Omental fat pad (tissue), 4 donors: ENCODE results near the gene SLC25A28. TPM values are rescaled to one million over a fixed set of nuclear protein-coding genes. Genes with fewer than 3 reads are reported as not detected.

Experiments used
- ATAC-seq: fragments of 150-250 bp; one replicate; pipeline ENCODE4 v1.9.1; 2016; ENCODE audit warnings: mild to moderate bottlenecking, moderate library complexity; ENCODE audit not compliant: low FRiP score
- DNase-seq: peaks from one replicate; pipeline ENCODE4 v3.0.0-alpha.2; 2019; ENCODE audit warnings: low spot score
- CTCF ChIP-seq, 3 donors: fragments of 450-650 bp; IDR thresholded peaks; one replicate each; pipeline ENCODE4 v1.5.1; 2016 to 2017; ENCODE audit warnings: antibody characterized with exemption in 3 of 3, mild to moderate bottlenecking in 3 of 3, moderate library complexity in 2 of 3
- total RNA-seq, 4 donors: library from RNA; depleted of rRNA; stranded (reverse); fragments of >200 nt; gene quantifications; one replicate each; pipeline ENCODE4 v1.1.0, GENCODE V29; 2016

The SLC25A28 gene
- total RNA-seq = 10 to 100 TPM; 30.2 to 45.4 (median 41.7) TPM

DNA sequence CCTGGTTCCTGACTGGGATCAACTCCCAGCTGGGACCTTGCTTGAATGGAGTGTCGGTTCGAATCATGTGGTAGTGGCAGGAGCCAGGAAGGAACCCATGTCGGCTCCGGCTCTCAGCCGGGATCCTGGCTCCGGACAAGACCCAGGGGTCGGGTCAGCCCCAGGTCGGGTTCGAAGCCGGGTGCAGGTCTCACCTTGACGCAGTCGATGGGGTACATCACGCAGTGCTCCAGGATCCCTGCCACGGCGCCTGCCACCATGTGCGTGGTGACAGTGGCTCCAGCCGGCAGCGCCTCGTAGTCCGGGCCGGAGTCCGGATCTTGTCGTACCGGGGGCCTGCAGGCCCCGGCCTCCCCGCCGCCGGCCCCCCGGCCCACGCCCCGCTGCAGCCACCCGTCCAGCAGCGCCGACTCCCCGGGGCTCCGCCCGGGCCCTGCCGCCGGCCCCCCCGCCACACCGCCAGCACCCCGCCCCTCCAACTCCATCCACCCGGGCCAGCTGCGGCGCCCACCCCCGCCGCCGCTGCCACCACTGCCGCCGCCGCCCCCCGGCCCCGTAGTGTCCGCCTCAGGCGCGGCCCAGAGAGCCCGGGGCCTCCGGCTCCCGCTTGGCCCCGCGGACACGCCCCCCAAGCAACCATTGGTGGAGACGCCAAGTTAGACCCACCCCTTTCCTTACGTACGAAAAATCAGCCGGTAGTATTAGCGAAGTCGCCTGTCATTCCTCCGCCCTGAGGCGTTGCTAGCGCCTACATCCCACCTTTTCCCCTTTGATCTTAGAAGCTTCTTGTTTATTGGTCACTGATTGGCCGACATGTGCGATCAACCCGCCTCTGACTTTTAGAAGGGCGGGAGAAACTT lies at the start of gene SLC25A28:
Gene SLC25A28, minus strand, starts transcription at position 589 of the 860 bp plus-strand sequence. Its CDS starts 104 bp downstream, at position 485.
- ATAC-seq (peak; percentile 91), DNase-seq (peak; percentile 73)
- no peak for TF ChIP-seq CTCF (IDR thresholded peaks at IDR 0.05)

DNA sequence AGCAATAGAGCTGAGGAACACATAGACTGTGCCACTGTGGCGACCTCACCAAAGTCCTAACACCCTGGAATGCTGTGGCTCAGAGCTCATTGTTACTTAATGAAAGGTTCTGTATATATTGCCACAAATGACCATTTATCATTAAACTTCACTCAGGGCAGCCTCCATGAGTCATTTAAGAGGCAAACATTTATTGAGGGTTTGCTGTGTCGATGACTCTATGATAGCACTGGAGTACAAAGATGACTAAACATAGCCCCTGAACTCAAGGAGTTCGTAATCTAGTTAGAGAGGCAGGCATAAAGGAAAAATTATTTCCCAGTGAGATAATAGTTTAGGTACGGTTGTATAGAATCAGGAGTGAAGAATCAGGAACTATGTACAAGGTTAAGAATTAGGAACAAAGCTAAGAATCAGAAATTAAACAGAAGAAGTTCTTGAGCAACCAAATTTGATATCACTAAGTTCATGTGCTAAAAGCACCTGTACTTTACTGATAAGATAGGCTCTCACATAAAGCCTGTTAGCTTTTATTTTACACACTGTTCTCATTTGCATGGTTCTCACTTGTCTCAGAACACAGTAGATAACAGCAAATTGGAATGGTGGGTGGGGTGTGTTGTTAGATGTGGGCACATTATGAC lies 47.0 kb upstream of the SLC25A28 start:
- no peak for TF ChIP-seq CTCF (IDR thresholded peaks at IDR 0.05)
- ATAC-seq = no peak

GRCh38 chr10:99665304-99665703 lies 45.1 kb upstream of the SLC25A28 start:
- TF ChIP-seq CTCF (IDR thresholded peaks at IDR 0.05) = no peak
- no peak for DNase-seq
- no peak for ATAC-seq

More for the DNA sequence above, 47.0 kb upstream of the SLC25A28 start:
- no peak for DNase-seq

GRCh38 chr10:99661377-99661763 lies 41.1 kb upstream of the SLC25A28 start:
- ATAC-seq = no peak
- TF ChIP-seq CTCF (IDR thresholded peaks at IDR 0.05) = no peak
- no peak for DNase-seq

DNA sequence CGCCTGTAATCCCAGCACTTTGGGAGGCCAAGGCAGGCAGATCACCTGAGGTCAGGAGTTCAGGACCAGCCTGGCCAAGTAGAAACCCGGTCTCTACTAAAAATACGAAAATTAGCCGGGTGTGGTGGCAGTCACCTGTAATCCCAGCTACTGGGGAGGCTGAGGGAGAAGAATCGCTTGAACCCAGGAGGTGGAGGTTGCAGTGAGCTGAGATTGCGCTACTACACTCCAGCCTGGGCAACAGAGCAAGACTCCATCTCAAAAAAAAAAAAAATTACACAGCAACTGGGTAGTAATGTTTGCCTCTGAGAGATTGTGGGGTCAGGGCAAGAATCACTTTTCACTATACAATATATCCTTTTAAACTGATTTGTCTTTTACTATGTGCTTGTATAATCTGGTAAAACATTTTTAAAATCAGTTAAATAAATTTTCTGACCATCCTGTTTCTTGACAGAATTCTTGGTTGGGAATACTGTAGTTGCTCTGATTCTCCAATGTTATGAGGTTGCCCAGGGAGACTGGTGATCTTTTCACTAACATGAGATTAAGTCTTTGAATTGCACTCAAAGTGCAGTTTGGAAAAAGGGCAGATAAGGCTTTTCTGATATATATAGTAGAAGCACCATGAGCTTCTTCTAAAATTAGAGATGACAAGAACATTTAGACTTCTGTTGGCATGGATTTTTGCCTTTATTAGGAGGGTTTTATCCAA lies 40.6 kb upstream of the SLC25A28 start:
- ATAC-seq = no peak
- no peak for DNase-seq
- no peak for TF ChIP-seq CTCF (IDR thresholded peaks at IDR 0.05)

- no peak for ATAC-seq
- no peak for TF ChIP-seq CTCF (IDR thresholded peaks at IDR 0.05)
- DNase-seq = no peak
These were observed 39.7 kb upstream of the SLC25A28 start for GRCh38 chr10:99659868-99660366.
